Measurements from ENCODE around the gene COL13A1.

COL13A1 gene

GRCh38 chr10:69807696-69808095, 6.0 kb downstream of the COL13A1 start:
- Histone ChIP-seq H3K27me3 (ENCODE audit: control insufficient read depth, insufficient read depth, low read length) (no peaks in the 10 kb centered on the region), H3K4me1 (no peaks in the 10 kb centered on the region), H3K79me2 (peaks cover 2% of the 10 kb centered on the region), H3K9me3 (ENCODE audit: control insufficient read depth, low read length) (no peaks in the 10 kb centered on the region), H3K4me2 (ENCODE audit: low read length) (no peak overlapping the region), H3K9ac (no peak overlapping the region), H3K36me3 (ENCODE audit: control insufficient read depth, insufficient read depth, low read length) (no peaks in the 10 kb centered on the region), H3K4me3 (ENCODE audit: low read depth, low read length) (no peak overlapping the region), H2AFZ (no peak overlapping the region), H3K27ac (no peak overlapping the region)
- TF ChIP-seq CTCF (IDR thresholded peaks at IDR 0.05), result no peak

DNA sequence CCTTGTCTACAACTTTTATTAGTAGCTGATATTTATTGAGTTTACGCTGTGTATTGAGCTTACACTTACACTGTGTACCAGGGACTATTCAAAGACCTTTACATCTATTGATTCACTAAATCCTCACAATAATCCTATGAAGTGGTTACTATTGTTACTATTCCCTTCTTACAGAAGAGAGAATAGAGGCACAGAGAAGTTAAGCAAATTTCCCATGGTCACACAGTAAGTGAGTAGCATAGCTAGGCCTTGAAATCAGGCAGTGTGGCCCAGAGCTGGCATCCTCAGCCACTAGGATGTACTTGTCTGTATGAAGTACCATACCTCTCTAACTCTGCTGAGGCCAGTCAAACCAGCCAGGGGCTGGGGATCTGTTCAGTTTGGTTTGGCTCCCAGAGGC, 7.6 kb downstream of the COL13A1 start:
- Histone ChIP-seq H3K27ac (no peak overlapping the region), H3K27me3 (ENCODE audit: control insufficient read depth, insufficient read depth, low read length) (no peaks in the 10 kb centered on the region), H3K9ac (no peak overlapping the region), H2AFZ (no peak overlapping the region), H3K4me3 (ENCODE audit: low read depth, low read length) (no peak overlapping the region), H3K79me2 (peaks cover 2% of the 10 kb centered on the region), H3K36me3 (ENCODE audit: control insufficient read depth, insufficient read depth, low read length) (no peaks in the 10 kb centered on the region), H3K4me2 (ENCODE audit: low read length) (no peak overlapping the region), H3K9me3 (ENCODE audit: control insufficient read depth, low read length) (no peaks in the 10 kb centered on the region), H3K4me1 (no peaks in the 10 kb centered on the region)
- TF ChIP-seq CTCF (IDR thresholded peaks at IDR 0.05), result no peak

- Histone ChIP-seq H3K27ac (no peak overlapping the region), H3K36me3 (ENCODE audit: control insufficient read depth, insufficient read depth, low read length) (no peaks in the 10 kb centered on the region), H3K9me3 (ENCODE audit: control insufficient read depth, low read length) (no peaks in the 10 kb centered on the region), H2AFZ (no peak overlapping the region), H3K4me1 (no peaks in the 10 kb centered on the region), H3K27me3 (ENCODE audit: control insufficient read depth, insufficient read depth, low read length) (no peaks in the 10 kb centered on the region), H3K9ac (no peak overlapping the region), H3K4me2 (ENCODE audit: low read length) (no peak overlapping the region), H3K4me3 (ENCODE audit: low read depth, low read length) (no peak overlapping the region), H3K79me2 (peaks cover 2% of the 10 kb centered on the region)
- TF ChIP-seq CTCF (IDR thresholded peaks at IDR 0.05), result no peak
These were observed 8.4 kb downstream of the COL13A1 start for GRCh38 chr10:69810097-69810496.

DNA sequence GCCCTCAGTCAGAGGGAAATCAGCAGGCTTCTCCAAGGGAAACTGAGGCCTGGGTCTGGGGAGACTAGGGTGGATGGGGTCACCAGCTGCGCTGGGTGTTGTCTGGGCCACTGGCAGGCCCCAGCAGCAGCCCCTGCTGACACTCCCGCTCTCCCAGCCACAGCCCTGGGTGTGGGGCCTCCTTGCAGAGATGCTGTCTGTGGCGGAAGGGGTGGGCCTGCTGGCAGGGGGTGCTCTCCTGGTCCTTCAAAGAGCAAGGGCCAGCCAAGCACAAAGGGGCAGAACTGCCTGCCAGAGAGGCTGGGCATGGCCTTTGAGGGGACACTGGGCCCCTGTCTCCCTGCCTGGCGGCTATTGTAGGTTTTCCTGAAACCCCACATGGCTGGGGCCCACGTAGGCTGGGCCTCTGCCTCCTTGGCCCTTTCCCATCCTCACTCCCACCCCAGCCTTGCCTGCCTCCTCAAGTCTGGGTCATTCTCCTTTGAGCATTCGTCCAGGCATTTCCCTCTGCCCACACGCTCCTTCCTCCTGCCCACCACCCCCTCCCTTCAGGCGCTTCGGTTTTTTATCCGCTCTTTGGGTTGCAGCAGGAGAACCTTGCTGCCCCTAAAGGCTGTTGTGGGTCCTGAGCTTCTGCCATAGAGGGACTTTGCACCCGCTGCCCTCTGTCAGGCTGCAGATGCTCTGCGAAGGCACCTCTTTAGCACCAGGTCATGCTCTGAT, 9.1 kb downstream of the COL13A1 start:
- Histone ChIP-seq H3K27me3 (ENCODE audit: control insufficient read depth, insufficient read depth, low read length) (no peaks in the 10 kb centered on the region), H3K4me2 (ENCODE audit: low read length) (no peak overlapping the region), H3K36me3 (ENCODE audit: control insufficient read depth, insufficient read depth, low read length) (no peaks in the 10 kb centered on the region), H3K9ac (no peak overlapping the region), H3K4me1 (no peaks in the 10 kb centered on the region), H3K27ac (no peak overlapping the region), H3K4me3 (ENCODE audit: low read depth, low read length) (no peak overlapping the region), H3K9me3 (ENCODE audit: control insufficient read depth, low read length) (no peaks in the 10 kb centered on the region), H2AFZ (no peak overlapping the region), H3K79me2 (peaks cover 2% of the 10 kb centered on the region)
- no peak for TF ChIP-seq CTCF (IDR thresholded peaks at IDR 0.05)

DNA sequence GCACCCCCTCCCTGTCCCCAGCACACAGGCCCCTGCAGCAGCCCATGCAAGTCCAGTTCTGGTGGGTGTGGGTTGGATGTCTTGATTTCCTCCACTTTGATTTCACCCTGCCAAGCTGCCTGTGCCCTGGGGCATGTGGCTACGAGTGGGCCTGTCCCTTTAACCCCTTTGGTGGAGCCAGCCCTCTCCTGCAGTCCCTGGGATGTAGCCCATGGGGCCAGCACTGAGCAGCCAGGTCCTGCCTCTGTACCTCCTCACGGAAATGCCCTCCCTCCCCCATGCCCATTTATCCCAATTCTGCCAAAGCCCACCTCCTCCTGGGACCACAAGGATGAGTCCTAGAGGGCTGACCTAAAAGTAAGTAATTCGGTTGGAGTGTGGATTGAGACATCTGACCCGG, 11.9 kb downstream of the COL13A1 start:
- H3K27ac ChIP-seq, result no peak overlapping the region
- peaks cover 2% of the 10 kb centered on the region for H3K79me2 ChIP-seq
- H3K4me1 ChIP-seq, result no peaks in the 10 kb centered on the region
- H3K9me3 ChIP-seq (ENCODE audit: control insufficient read depth, low read length), result no peaks in the 10 kb centered on the region
- no peaks in the 10 kb centered on the region for H3K36me3 ChIP-seq (ENCODE audit: control insufficient read depth, insufficient read depth, low read length)
- TF ChIP-seq CTCF (IDR thresholded peaks at IDR 0.05), result no peak
- no peak overlapping the region for H3K4me2 ChIP-seq (ENCODE audit: low read length)
- H3K27me3 ChIP-seq (ENCODE audit: control insufficient read depth, insufficient read depth, low read length), result no peaks in the 10 kb centered on the region
- no peak overlapping the region for H3K9ac ChIP-seq
- no peak overlapping the region for H3K4me3 ChIP-seq (ENCODE audit: low read depth, low read length)
- H2AFZ ChIP-seq, result no peak overlapping the region
